IPS-18c (cell line): ENCODE data around the gene SYMPK.

ENCODE experiments used
- H3K4me3 ChIP-seq: 2 replicates; pipeline ENCODE4 v1.7.0; 2013; ENCODE audit warnings: low read depth, mild to moderate bottlenecking, low read length, moderate library complexity; ENCODE audit not compliant: insufficient read depth
- H3K9me3 ChIP-seq: one replicate; pipeline ENCODE4 v1.6.1; 2013; ENCODE audit warnings: mild to moderate bottlenecking, low read length, moderate library complexity; ENCODE audit not compliant: control insufficient read depth, insufficient read depth

The SYMPK gene

DNA sequence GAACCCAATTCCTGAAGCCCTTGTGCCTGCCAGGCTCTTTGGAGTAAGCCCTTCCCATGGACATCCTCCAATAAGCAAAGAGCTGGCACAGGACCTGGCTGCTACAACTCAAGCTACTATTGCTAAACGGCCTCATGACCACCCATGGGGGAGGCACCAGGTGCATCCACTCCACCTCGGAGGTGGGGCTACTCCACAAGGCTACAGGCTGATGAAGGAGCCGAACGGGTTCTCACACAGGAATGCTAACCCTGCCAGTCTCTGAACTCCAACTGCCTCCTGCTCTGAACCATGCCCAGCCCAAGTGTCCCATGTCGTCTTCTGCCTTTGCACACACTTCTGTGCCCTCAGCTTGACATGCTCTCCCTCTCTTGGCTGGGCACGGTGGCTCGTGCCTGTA is 10.0 kb downstream of the SYMPK start:
- H3K9me3 ChIP-seq: no peaks in the 10 kb centered on the region
- no peak overlapping the region for H3K4me3 ChIP-seq

DNA sequence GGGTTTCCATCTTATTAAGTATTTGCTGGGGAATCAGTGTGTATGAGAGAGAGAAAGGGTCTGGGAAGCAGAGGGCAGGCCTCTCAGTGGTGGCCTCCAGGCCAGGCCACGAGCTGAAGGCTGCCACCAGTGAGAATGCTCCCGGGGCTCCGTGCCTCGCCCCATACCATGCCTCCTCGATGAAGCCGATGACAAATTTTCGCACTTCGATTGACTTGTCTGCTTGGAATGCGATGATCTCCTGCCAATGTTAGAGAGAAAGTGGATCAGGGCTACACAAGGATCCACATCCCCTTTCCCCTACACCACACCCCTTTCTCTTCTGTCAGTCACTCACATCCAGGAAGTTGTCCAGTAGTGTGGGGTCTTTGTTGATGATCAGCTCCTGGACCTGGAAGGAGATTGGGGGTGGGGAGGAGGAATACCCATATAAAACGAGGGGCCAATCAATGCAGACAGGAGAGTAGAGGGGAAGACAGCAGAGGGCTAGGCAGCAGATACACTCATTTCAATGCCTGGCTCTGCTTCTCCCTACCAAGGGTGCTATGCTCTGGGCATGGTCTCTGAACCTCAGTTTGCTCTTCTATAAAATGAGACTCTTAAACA is 10.7 kb downstream of the SYMPK start:
- H3K4me3 ChIP-seq: no peak overlapping the region
- no peaks in the 10 kb centered on the region for H3K9me3 ChIP-seq

DNA sequence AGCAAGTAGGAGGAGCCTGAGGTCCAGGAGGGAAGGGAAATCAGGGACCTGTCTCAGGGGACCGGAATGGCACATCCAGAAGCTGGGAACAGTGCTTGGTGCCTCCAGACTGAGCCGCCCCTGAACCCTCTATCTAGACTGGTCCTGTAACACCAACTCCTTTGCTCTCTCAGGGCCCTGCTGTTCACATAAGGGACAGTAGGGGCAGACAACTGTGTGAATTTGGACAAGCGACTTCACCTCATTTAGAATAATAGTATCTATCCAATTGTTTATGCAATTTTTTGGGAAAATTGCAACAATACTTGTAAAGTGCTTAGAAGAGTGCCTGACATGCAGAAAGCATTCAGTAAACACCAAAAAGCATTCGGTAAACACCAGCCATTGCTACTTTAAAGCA is 14.0 kb downstream of the SYMPK start:
- H3K9me3 ChIP-seq: no peaks in the 10 kb centered on the region
- H3K4me3 ChIP-seq: no peak overlapping the region

DNA sequence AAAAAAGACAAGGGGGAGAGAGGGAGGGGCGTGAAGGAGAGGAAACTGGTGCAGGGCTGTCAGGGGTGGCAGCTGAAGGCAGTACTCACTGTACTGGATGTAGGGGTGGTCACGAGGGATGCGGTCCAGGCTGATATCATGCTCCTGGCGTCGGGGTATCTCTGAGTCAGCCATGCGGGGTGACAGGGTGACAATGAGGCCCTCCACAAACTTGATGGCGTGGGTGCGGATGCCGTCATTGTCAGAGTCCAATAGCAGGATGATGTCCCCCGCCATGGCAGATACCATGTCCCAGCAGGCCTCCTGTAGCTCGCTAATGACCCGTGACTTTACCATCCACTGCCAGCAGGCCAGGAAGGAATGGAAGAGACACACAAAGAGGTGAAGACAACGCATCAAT is 15.3 kb downstream of the SYMPK start:
- Histone ChIP-seq H3K4me3 (no peak overlapping the region), H3K9me3 (no peaks in the 10 kb centered on the region)

DNA sequence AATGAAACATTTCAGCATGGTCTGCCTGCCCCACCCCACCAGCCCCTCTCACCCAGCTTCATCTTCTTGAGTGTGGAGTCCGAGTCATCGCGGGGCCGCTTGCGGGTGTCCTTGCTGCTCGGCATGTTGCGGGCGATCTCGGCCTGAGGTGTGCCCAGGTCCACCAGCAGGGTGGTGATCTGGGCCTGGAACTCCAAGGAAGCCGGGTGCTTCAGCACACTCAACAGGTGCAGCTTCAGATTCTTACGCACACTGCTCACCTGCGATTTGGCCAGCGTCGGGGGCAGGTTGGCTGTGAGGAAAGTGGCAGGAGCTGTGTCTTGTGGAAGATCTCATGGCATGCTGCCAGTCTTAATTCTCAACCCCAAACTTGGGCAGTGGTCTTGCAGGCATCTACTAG is 20.7 kb downstream of the SYMPK start:
- no peak overlapping the region for H3K4me3 ChIP-seq
- peaks cover 2% of the 10 kb centered on the region for H3K9me3 ChIP-seq

DNA sequence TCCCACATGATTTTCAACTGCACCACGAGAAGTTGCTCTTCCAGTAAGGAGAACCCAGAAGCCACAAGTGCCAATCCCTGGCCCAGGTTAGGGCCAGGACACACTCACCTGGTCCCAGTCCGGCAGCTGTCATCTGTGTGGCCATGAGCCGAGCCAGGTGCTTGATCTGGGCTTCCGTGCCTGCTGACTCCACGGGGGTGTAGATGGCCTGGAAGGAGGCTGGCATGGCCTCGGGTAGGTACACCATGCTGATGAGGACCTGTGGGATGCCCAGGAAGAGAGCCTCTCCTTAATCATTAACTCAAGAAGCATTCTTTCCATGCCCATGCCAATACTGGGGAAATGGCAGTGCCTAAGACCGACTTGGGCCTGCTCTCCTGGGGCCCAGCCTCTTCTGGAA is 28.0 kb downstream of the SYMPK start:
- Histone ChIP-seq H3K4me3 (no peak overlapping the region), H3K9me3 (no peaks in the 10 kb centered on the region)

DNA sequence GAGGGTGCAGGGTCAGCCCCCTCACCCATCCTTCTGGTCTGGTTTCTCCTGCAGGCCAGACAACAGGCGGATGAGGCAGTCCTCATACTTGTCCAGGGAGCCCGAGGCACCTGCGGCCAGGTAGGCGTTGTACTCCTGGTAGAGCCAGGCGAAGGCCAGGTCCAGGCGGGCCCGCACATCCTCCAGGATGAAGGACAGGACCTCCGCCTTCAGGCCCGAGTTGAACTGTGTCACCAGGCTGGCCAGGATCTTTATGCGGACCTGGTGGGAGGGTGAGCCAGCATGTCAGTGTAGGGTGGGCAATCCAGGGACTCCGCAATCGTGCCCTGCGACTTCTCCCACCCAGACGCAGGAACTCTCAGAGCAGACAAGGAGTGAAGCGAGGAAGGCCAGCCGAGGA is 34.0 kb downstream of the SYMPK start:
- no peaks in the 10 kb centered on the region for H3K9me3 ChIP-seq
- H3K4me3 ChIP-seq: no peak overlapping the region

DNA sequence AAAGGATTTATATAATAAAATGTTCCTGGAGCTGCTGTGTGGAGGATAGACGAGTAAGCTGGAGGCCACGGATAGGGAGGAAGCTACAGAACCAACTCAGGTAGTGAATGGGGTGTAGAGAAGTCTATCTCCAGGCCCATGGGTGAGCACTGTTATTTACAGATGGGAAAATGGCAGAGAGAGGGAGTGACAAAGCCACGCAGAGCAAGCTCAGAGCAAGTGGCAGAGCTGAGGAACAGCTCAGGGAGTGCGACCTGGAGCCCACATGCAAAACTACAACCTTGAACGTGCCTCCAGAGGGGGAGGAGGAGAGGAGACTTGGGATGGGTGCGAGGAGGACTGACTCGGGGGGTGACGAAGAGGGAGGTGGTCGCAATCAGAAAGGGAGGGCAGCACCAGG is 34.4 kb downstream of the SYMPK start:
- Histone ChIP-seq H3K9me3 (no peaks in the 10 kb centered on the region), H3K4me3 (no peak overlapping the region)

DNA sequence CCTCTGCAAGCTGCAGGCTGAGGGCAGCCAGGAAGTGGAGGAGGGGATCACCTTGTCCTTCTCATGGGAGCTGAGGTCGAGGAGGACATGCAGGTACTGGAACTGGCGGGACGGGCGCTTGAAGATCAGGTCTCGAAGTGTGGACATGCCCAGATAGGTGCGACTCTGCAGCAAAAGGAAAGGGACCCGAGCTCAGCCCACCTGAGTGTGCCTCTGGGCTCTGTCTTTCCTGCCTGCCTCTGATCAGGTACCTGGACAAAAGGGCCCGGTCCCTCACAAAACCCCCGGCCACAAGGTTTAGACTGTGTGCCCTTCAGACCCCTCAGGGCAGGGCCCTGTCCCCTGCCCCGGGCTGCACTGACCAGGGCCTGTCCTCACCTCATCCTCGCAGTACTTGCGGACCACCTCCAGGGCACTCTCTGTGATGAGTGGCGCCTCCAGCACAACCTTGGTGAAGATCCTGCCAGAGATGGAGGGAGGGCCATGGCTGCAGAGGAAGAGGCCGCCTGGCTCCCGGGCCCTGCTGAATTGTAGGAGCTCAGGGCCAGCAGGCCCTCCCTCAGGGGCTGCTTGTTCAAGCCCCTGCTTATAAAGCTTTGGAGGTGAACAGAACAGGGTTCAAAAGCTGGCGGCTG is 35.4 kb downstream of the SYMPK start:
- H3K4me3 ChIP-seq: no peak overlapping the region
- H3K9me3 ChIP-seq: no peaks in the 10 kb centered on the region

DNA sequence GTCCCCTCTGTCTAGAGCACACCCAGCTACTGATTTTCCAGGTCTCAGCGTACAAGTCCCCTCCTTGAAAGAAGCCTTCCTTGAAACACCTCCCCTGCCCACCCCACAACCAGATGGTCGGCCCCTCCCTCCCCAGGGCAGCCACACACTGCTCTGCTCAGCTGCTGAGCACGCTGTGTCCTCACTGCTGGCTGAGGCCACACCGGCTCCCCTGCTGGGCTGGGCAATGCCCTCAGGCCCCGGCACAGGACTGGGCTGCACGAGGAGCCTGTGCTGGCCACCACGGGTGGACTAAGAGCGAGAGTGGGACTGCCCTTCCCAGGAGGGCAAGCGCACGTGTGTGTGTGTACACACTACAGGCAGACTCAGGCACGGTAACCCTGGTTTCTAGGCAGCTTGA is 36.0 kb downstream of the SYMPK start:
- Histone ChIP-seq H3K4me3 (no peak overlapping the region), H3K9me3 (no peaks in the 10 kb centered on the region)

DNA sequence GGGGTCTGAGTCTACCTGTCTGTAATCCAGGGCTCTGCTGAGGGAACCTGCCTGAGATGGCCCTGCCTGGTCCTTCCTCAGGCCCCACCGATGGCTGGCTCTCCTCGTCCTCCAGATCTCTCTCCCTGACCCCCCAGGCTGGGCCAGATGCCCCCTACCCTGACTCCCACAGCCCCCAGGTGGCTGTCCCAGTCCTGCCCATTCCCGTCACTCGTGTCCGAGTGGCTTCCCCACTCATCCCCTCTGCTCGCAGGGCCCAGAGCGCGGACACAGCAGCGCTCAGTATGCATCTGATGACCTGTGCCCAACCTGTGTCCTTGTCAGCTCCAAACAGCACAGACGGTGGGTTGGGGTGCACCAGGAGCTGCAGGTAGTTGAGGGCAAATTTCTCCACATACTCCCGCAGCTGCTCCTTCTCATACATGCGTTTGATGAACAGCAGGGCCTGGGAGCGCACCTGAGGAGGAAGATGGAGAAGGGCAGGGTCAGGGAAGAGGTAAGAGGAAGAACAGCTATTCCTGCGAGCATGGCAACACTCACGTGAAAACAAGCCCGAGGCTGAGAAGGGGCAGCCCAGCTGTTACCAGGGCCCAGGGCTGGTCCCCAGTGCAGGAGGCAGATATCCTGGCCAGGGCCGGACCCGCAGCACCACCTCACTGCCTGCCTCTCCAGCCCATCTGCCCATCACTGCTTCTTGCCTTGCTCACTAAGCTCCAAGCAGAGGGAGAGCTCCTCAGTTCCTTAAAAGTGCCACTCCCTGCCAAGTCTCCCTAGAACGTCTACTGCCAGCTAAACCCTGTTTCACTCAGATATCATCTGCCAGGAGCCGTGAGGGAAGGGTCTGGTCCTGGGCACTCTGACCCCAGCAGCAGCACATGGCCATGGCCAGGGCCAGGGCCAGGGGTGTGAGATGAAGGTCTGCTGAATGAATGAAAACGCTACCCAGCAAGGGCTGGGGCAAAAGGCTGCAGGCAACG is 36.7 kb downstream of the SYMPK start:
- Histone ChIP-seq H3K9me3 (no peaks in the 10 kb centered on the region), H3K4me3 (no peak overlapping the region)

DNA sequence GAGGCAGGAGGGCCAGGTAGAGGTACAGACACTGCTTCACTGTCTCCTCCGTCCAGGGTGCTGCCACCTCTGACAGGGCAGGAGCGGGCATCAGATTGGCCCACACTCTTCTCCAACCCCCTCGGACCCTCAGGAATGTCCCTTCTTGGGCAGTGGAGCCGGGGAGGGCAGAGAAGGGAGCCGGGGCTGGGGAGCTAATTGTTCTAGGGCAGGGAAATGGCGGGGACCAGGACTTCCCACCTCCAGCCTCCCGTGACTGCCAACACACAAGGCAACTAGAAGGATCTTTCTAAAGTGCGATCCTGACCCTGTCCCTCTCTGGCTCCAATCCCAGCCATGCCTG is 37.7 kb downstream of the SYMPK start:
- Histone ChIP-seq H3K9me3 (no peaks in the 10 kb centered on the region), H3K4me3 (no peak overlapping the region)

DNA sequence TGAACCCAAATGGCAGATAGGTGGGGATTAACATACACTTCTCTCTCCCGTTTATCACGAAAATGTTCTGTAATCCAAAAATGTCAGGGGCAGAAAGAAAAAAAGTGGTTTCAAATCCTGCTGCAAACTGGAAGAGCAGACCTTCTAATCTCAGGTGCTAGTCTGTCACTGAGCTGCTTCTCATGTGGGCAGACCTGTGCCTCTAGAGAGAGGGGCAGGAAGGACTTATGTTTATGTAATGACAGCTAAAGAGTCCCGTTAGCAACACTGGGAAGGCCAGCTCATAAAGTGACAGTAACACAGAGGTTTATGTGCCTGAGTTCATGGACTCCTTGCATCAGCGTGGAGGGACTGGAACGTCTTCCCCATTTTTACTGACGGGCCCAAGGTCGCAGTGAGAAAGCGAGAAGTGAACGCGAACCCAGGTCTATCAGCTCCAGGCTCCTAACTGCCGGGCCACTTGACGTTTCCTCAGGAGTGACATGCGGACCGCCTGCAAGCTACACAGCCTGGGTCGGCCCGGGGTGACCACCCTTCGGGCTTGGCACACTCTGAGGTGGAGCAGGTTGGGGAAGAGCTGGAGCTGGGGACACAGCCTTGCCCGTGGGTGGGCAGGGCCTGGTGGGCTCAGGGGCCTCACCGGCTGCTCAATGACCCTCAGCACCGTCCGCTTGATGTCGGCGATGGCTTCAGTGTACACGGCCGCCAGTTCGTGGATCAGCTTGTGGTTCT is 38.2 kb downstream of the SYMPK start:
- no peaks in the 10 kb centered on the region for H3K9me3 ChIP-seq
- no peak overlapping the region for H3K4me3 ChIP-seq

DNA sequence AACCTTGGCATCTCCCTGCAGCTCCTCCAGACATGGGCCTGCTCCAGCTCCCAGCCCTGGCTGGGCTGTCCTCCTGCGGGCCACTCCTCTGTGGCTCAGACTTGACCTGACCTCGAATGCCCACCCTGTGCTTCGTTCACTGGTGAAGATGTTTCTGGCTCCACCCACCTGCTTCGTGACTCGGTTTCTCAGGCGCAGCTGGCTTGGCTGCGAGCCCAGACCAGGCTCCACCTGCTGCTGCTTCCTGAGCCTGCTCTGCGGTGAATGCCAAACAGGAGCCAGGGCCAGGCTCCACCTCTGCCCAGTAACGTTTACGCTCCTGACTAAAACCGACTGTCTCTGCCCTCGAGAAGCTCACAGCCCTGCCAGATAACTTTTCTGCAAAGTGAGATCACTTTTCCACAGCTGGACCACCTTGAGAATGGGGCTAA is 38.9 kb downstream of the SYMPK start:
- H3K4me3 ChIP-seq: no peak overlapping the region
- no peaks in the 10 kb centered on the region for H3K9me3 ChIP-seq

DNA sequence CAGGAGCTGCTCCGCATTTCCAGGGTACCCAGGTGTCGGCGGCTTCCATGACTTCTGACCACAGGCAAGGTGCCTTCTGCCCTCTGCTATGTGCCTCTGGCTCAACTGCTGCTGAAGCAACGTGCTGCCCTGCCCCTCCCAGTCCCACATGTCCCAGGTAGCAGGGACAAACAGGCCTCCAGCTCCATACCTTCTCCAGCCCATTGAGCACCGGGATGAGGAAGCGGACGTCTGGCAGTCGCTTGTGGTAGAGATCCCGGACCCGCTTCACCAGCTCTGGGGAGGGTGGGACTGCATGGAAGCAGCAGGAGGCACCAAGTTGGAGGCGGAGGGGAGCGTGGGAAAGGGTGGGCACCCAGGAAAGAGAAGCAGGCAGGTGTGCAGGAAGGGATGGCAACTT is 39.8 kb downstream of the SYMPK start:
- H3K4me3 ChIP-seq: no peak overlapping the region
- no peaks in the 10 kb centered on the region for H3K9me3 ChIP-seq

DNA sequence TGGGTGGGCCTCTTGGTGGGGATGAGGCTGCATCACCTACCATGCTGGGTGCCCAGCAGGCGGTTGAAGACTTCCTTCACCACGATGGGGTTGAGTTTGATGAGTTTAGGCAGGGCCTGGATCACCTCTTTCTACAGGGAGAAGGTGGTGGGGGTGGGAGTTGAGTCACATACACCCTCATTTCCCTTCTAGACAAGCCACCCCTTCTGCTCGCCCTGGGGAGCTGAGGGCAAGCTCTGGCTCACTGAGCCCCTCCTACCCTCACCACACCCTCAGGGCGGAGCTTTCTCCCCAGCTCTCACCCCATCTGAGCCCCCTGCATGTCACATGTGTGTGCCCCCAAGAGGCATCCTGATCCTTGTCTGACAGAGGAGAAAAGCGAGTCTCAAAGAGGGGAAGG is 40.2 kb downstream of the SYMPK start:
- no peaks in the 10 kb centered on the region for H3K9me3 ChIP-seq

DNA sequence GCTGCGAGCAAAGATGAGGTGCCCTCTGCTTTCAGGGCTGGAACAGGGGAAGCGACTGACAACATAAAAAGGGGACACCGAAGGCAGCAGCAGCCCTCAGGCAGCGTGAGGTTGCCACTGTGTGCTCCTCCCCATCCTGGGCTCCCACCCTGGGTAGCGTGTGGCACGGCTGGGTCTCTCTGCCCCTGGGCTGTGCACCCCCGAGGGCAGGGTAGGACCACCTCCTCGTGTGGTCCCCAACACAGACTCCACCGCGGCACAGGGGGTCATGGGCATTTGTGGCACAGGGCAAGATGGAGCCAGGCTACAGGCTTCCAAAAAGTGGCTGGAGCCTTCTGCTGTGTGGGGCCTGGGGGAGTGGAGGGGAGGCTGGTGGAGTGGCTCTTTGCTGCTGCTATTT is 41.4 kb downstream of the SYMPK start:
- Histone ChIP-seq H3K9me3 (no peaks in the 10 kb centered on the region), H3K4me3 (no peak overlapping the region)

More for the DNA sequence above, 40.2 kb downstream of the SYMPK start:
- no peak overlapping the region for H3K4me3 ChIP-seq
